Breast epithelium (tissue), 4 donors: Measurements from ENCODE around the gene PTH2. TPM values are rescaled to one million over a fixed set of nuclear protein-coding genes. Genes with fewer than 3 reads are reported as not detected.
A peak's percentile ranks its signal among the peaks of the same experiment; 100 is the strongest.

Experiments
- DNase-seq, 2 donors: peaks; one replicate each; pipeline ENCODE4 v3.0.0-alpha.2; 2019; ENCODE audit warnings: low spot score in 2 of 2
- H3K27ac ChIP-seq, 2 donors: fragments of 200-600 bp; sonication (generic) in 1 of 2; one replicate each; pipeline ENCODE4 v1.5.1; 2016 to 2019; ENCODE audit warnings: mild to moderate bottlenecking in 1 of 2
- H3K27me3 ChIP-seq, 2 donors: fragments of 200-600 bp; sonication (generic) in 1 of 2; one replicate each; pipeline versions ENCODE4 v1.5.1 to v1.6.0; 2017 to 2019; ENCODE audit warnings: control low read depth in 1 of 2, mild to moderate bottlenecking in 1 of 2
- H3K36me3 ChIP-seq: fragments of 200-600 bp; one replicate; pipeline ENCODE4 v1.5.1; 2019
- H3K4me1 ChIP-seq, 2 donors: fragments of 200-600 bp; sonication (generic); one replicate each; pipeline ENCODE4 v1.5.1; 2016 to 2019; ENCODE audit warnings: control low read depth in 1 of 2
- H3K4me3 ChIP-seq, 3 donors: fragments of 200-600 bp; sonication (generic); 1 replicate in 2 of 3; 2 replicates in 1 of 3; pipeline ENCODE4 v1.5.1; 2016 to 2019; ENCODE audit warnings: mild to moderate bottlenecking in 3 of 3, moderate library complexity in 2 of 3
- H3K9me3 ChIP-seq, 2 donors: fragments of 200-600 bp; sonication (generic) in 1 of 2; one replicate each; pipeline ENCODE4 v1.5.1; 2016 to 2019; ENCODE audit warnings: control low read depth in 1 of 2
- CTCF ChIP-seq, 3 donors: fragments of 450-650 bp; IDR thresholded peaks; one replicate each; pipeline ENCODE4 v1.5.1; 2016 to 2017; ENCODE audit warnings: antibody characterized with exemption in 3 of 3, mild to moderate bottlenecking in 3 of 3, moderate library complexity in 3 of 3
- POLR2A ChIP-seq: fragments of 450-650 bp; IDR thresholded peaks from one replicate; pipeline ENCODE4 v1.6.1; 2016; ENCODE audit warnings: antibody characterized with exemption, mild to moderate bottlenecking, moderate library complexity
- POLR2AphosphoS5 ChIP-seq, 3 donors: sonication (generic); formaldehyde crosslinking; IDR thresholded peaks; one replicate each; pipeline ENCODE4 v1.6.1; 2017; ENCODE audit warnings: antibody characterized with exemption in 3 of 3
- intact Hi-C: fragments of 100-400 bp; cut with DNase I; formaldehyde crosslinking; loops from one replicate; pipeline ENCODE4 v1.15.1; 2023; ENCODE audit warnings: low total_unique reads
- total RNA-seq, 3 donors: library from RNA; depleted of rRNA; stranded (reverse); fragments of >200 nt; gene quantifications; one replicate each; pipeline ENCODE4 v1.1.0, GENCODE V29; 2016

The PTH2 gene
- total RNA-seq, result not detected

GRCh38 chr19:49423071-49423984 lies at the start of gene PTH2:
Gene PTH2, minus strand, starts transcription at chr19:49423441. Its CDS starts 102 bp downstream, at chr19:49423339.
- Histone ChIP-seq H3K9me3 (no peaks in the 10 kb centered on the region), H3K36me3 (no peaks in the 10 kb centered on the region), H3K4me3 (peak within 1 kb of the TSS in 2 of 3 donors; percentile 25 to 55), H3K27me3 (peaks cover 17 to 81% of the 10 kb centered on the region in 2 donors), H3K27ac (no peak within 1 kb of the TSS), H3K4me1 (peaks cover 3 to 13% of the 10 kb centered on the region in 2 donors)
- DNase-seq, result no peak
- TF ChIP-seq CTCF (IDR thresholded peaks at IDR 0.05), result no peak
- no peak for TF ChIP-seq POLR2A
- no peak for TF ChIP-seq POLR2AphosphoS5 (IDR thresholded peaks at IDR 0.05)
- intact Hi-C loops, result no loop called here

- intact Hi-C loops, result no loop called here
- Histone ChIP-seq H3K4me3 (no peak overlapping the region), H3K27ac (peak overlapping the region in 1 of 2 donors; percentile 26), H3K27me3 (no peaks in the 10 kb centered on the region), H3K4me1 (no peaks in the 10 kb centered on the region), H3K36me3 (no peaks in the 10 kb centered on the region), H3K9me3 (no peaks in the 10 kb centered on the region)
- no peak for DNase-seq
- TF ChIP-seq POLR2A (no peak), CTCF (IDR thresholded peaks at IDR 0.05) (no peak), POLR2AphosphoS5 (IDR thresholded peaks at IDR 0.05) (no peak)
Measured at GRCh38 chr19:49472936-49473335, 49.7 kb upstream of the PTH2 start.

- no peaks in the 10 kb centered on the region for H3K4me1 ChIP-seq
- no peaks in the 10 kb centered on the region for H3K36me3 ChIP-seq
- no peak overlapping the region for H3K4me3 ChIP-seq
- intact Hi-C loops, result no loop called here
- DNase-seq, result no peak
- no peaks in the 10 kb centered on the region for H3K27me3 ChIP-seq
- H3K27ac ChIP-seq, result no peak overlapping the region
- H3K9me3 ChIP-seq, result no peaks in the 10 kb centered on the region
- TF ChIP-seq CTCF (IDR thresholded peaks at IDR 0.05), result no peak
- TF ChIP-seq POLR2A, result no peak
- TF ChIP-seq POLR2AphosphoS5 (IDR thresholded peaks at IDR 0.05), result no peak
Measured at GRCh38 chr19:49470615-49470978, 47.4 kb upstream of the PTH2 start.

- no peaks in the 10 kb centered on the region for H3K4me1 ChIP-seq
- H3K27me3 ChIP-seq, result no peaks in the 10 kb centered on the region
- DNase-seq, result no peak
- no peak overlapping the region for H3K4me3 ChIP-seq
- TF ChIP-seq CTCF (IDR thresholded peaks at IDR 0.05) (no peak), POLR2A (no peak), POLR2AphosphoS5 (IDR thresholded peaks at IDR 0.05) (no peak)
- no peaks in the 10 kb centered on the region for H3K36me3 ChIP-seq
- H3K9me3 ChIP-seq, result no peaks in the 10 kb centered on the region
- no peak overlapping the region for H3K27ac ChIP-seq
- intact Hi-C loops, result no loop called here
Measured at GRCh38 chr19:49469828-49470614, 46.8 kb upstream of the PTH2 start.
